ENCODE results near the gene DNAH7.

DNA sequence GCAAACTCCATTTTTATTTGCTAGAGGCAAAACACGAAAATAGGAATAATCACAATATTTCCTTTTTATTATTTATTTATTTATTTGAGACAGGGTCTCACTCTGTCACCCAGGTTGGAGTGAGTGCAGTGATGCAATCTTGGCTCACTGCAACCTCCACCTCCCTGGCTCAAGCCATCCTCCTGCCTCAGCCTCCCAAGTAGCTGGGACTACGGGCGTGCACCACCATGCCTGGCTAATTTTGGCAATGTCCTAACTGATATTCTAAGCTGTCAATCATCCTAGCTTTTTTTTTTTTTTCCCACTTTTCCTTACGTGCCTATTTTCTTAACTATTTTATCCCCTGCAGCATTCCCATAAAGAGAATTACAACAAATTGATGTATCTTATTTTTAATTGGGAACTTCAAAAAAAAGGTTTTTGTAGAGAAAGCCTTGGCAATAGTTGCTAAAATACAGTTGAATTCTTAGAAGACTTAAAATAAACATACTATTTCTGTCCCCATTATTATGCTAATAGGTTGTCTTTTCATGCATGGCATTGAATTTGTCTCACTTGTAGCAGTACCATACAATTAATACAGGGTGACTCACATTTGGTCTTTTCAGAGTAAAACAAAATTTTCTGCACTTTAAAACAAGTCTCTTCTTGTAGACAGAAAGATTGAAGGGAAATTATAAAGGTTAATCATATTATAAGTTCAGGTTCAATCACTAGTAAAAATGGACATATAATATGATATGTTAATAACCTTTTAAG is 258.1 kb downstream of the DNAH7 start:
- TF ChIP-seq ATF1 (CRISPR knock-in tag; IDR thresholded peaks at IDR 0.05) (no peak), ATF1 (tag; IDR thresholded peaks at IDR 0.05) (no peak), CHD1 (IDR thresholded peaks at IDR 0.05; ENCODE audit: low read length) (no peak), NFRKB (IDR thresholded peaks at IDR 0.05; ENCODE audit: low read depth) (no peak), JUND (IDR thresholded peaks at IDR 0.05; ENCODE audit: borderline replicate concordance, low read depth, low read length) (no peak), JUND (tag; IDR thresholded peaks at IDR 0.05; ENCODE audit: borderline replicate concordance, low read depth, low read length) (no peak), EZH2 (IDR thresholded peaks at IDR 0.05; ENCODE audit: borderline replicate concordance, low read depth, low read length) (no peak), KAT7 (CRISPR knock-in tag; IDR thresholded peaks at IDR 0.05; ENCODE audit: borderline replicate concordance) (no peak), HINFP (tag; conservative IDR thresholded peaks at IDR 0.05; ENCODE audit: low read depth) (no peak), KDM1A (IDR thresholded peaks at IDR 0.05) (no peak)

All from K562 (cell line).